NCI-H1436 (cell line): ENCODE measurements around the gene SOBP.
"Not testable (repeated sequence)": the region's sequence is repeated elsewhere in the genome, so short reads cannot be mapped to it uniquely, and the experiment has no call there.

ENCODE experiments used
- DNase-seq: peaks from one replicate; lab custom pipeline; 2025; lab: John Stamatoyannopoulos, UW

Gene SOBP

DNA sequence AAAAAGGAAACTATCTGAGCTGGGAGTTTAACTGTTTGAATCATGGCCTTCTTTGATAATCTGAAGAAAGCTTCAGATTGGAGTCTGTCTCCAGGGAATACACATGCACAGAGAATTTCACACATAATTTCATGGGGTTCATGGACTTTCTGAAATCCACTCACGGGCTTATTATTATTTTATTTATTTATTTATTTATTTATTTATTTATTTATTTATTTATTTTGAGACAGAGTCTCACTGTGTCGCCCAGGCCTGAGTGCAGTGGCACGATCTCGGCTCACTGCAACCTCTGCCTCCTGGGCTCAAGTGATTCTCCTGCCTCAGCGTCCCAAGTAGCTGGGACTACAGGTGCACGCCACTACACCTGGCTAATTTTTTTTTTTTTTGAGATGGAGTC lies 63.2 kb downstream of the SOBP start:
- DNase-seq: not testable (repeated sequence)

DNA sequence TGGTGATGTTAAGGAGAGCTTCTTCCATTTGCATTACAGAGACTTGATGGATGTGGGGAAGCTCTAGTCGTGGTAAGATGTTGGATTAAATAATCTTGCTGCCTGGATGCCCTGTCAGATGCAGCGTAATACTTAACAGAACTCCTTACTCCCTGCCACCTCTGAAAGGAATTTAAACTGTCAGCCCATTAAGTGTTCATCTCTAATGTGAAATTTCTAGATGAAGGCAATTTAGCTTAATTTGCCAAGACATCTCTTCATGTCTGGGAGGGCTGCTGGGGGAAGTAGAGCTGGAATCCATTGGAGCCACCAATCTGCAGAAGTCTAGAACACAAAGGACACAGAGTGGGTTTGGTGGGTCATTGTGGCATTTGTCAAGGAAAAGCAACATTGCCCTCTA lies 64.4 kb downstream of the SOBP start:
- DNase-seq: no peak

DNA sequence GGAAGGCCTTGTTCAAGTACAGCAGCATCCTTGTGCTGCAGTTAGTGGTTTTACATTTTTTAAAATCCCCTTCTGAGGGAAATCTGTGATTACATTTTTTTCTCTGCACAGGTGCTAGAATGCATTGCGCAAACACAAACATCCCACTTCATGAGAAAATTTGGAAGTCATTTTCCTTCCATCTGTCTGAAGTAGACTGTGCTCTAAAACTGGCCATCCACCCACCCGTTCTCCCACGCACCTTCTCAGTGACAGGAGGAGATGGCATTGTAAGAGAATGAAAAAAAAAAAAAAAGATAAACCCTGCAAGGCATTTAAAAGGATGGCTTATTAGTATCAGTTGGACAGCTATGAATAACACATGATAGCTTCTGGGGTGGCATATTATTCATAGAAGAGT lies 65.0 kb downstream of the SOBP start:
- DNase-seq: no peak

DNA sequence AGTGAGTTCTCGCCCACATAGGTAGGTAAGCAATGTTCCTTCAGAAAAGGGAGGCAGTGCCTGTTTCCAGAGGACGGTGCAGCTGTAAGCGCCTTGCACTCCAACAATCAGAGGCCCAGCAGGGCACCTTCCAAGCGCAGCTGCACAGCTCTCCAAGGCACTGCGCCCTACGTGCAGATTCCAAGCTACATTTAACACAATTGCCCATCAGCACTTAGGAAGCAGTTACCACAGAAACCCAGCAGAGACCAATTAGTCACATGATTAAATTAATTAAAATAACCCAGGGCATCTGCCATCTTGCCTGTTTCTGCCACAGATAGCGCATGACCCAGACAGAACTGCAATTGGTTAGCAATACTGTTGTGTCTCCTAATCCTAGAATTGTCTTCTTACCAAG lies 65.5 kb downstream of the SOBP start:
- DNase-seq: peak; percentile 64

DNA sequence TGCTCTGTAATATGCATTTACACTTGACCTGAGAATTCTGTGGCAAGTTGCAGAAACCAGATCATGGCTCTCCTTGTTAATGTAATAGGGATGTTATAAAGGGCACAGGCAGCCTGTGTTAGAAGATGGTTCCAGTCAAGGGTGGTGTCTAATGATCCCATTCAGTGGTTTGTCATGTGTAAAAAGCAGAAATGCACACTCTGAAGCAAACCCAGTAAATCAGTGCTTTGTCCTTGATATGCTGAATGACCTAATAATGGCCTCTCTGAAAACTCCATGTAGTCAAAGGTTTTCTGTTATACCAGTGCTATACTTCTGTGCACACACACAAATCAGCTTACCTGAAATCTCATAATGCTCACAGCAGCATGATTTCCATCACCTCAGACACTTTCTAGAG lies 66.2 kb downstream of the SOBP start:
- no peak for DNase-seq

DNA sequence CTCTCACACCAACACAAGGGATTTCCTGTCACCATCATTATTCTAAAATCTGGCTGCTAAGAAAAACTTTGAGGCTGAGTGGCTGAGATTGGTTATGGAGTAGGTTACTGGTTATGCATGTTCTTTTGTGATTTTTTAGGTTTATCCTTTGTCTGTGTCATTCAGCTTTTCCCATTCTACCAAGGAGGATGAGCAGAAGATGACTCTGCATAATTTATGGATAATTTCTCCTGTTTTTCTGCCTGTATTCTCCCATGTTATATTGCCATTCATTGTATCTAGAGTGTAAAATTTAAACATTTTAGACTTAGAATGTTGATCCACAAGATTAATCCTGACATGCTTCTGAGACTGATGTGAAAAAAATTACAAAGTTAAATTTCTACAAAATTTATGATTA lies 67.8 kb downstream of the SOBP start:
- DNase-seq: no peak

DNA sequence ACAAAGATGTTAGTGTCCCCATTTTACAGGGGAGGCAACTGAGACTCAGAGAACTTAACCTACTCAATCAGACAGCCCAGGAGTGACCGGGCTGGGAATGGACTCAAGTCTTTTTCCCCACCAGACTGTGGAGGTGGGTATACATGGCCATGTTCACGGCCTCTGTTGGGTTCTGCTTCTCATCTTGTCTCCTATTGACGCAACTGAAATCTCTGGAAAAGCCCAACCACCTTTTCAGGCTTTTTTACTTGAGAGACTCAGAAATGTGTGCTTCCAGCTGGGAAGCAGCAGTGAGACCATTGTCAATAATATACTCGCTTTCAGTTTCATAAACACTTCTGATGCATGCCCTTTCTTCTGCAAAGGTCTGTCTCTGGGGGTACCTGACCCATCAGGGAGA lies 70.7 kb downstream of the SOBP start:
- no peak for DNase-seq

DNA sequence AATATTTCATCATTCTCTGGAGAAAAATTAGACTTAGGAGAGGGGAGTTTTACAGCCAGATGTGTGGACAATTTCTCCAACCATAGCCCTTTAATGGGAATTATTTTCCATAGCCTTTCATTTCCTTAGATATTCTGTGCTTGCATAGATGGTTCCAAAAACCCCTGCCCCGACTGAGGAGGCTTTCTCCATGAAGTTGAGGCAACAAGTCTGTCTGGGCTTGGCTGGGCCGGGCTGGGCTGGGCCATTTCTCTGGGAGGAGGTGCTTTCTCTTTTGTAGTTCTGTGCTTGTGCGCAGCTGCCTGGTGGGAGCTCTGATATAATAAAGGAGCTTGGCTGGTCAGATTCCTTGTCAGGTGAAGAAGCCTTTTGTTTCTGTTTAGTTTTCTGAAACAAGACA lies 71.4 kb downstream of the SOBP start:
- DNase-seq: no peak

DNA sequence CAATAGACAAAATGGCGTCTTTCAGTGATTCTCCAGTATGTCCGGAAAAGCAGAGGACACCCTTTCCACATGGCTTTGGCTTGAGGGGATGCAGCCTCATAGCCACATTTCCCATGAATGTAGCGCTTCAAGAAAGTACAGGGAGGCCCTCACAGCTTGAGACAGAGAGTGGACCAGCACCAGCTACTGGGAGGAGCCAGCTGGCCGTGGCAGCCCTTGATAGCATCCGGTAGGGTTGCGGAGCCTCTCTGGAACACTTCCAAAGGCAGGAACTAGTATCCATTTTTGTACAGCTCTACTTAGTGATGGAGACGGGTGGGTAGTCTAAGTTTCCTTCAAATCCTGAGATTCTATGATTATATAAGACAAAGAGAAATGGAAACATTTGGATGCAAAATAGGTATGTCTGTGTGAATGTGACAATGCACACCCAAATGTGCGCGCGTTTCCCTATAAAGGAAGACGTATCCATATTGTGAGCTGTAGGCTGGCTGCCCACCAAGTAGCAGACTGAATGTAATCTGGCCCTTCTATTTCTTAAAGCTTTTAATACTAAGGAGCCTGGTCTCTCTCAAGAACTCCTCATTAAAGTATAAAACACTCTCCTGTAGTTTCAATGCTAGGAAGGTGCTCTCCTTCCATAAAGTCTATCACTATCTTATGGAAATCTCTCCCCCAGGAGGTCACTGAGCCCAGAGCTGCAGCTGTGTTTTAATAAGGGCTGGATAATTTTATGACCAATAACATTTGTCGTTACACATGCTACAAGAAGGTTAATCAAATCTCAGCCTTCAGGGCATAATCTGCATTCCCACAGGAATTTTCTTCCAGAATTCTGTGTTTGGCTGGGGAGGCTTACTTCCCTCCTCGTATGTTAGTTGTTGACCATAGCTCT lies 74.0 kb downstream of the SOBP start:
- no peak for DNase-seq

DNA sequence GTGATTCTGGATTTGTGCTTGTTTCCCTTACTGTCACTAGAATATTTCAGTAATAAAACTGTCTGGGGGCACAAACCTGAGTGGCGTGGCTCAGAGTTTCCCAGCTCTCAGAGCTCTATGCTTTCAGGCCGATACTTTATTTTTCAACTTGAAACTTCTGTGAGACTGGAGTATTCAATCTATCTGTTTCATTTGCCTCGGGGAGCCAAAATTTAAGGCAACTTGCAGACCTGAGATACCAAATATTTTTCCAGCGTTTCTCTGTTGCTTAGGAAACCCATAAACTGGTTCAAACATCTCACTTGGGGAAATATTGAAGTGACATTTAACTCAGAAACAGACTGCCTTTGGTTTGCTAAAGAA lies 74.7 kb downstream of the SOBP start:
- no peak for DNase-seq

DNA sequence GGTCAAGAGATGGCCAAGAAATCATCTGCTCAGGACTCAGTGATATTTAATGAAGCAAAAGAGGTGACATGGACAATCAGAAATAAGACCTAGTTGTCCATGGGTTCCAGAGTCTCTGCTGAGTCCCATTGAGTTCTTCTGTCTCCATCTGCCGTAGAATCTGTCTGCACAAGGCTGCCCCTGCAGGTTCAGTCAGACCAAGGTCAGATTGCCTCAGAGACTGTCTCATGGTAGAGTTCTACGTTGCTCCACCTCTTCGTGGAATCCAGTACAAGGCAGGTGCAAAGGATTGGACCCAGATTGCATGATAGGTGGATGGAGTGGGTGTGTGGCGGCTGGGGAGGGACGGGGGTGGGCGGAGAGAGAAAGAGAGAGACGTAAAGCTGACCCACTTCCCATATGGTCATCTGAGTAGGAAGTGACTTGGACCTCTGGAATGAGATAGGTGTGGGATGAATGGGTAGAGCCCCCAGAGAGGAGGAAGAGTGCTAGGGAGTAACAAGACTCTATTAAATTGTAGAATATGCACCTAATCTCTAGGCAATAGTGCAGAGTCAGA lies 75.3 kb downstream of the SOBP start:
- no peak for DNase-seq

DNA sequence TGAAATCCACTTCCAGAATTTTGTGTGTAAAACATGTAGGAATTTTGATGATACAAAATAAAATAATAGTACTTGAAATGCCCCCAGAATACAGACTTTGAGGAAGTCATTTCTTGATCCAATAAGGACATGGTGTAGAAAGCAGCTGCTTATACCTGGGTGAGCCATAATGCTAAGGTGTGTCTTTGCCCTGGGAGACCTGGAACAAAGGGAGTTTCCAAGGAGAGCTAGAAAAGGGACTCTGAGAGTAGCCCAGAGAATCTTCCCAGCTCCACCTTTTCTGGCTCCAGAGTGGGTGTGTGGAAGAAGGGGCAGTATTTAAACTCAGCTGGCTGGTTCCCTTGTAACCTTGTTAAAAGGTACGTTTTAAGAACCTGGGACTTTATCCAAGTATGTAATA lies 77.7 kb downstream of the SOBP start:
- DNase-seq: no peak

DNA sequence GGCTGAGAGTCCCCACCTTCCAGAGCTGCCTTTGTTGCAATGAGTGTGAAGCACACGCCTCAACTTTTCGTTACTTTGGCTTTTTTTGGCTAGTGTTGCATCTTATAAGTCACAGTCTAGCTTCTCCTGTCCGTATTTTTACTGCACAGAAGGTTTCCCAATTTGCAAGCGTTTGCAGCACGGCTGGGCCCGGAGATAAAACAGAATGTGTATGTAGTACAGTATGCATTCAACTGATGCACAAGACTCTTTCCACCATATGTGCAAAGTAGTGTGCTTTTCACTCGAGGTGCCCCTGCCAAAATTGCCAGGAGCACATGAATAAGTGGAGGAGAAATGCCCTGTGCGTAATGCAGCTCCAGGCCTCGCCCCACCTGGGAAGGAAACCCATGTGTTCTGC lies 79.6 kb downstream of the SOBP start:
- DNase-seq: no peak

DNA sequence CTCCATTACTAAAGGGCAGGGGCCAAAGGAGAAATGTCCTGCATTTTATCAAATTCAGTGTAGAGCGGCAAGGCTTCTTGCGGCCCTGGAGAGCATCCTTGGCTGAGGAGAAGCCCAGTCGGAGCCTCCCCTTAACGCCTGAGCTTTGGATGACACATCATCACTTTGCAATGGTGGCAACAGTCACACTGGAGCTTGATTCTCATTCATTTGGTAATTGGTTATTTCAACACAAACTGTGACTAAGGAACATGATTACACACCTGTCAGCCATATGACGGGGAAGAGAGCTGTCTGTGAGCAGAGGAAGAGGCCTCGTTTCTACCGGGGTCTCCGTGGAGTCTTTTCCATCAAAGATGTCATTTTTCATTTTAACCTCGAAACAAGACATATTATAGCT lies 81.4 kb downstream of the SOBP start:
- DNase-seq: no peak

DNA sequence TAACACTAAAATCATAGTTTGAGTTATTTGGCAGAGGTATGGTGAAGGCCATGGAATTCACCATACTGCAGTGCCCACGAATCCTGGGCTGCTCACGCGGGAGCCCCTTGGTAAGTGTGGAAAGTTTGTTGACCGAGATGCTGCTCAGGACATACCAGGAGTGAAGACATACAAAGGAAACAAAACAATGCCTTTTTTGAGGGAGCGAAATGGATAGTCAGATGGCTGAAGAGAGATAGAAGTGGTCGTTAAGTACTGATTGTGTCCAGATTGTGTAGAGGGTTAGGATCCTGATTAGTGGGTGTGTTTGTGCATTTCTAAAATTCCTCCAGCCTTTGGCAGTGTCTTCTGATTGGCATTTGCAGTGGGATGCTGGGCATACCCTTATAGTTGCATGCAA lies 83.0 kb downstream of the SOBP start:
- DNase-seq: no peak

DNA sequence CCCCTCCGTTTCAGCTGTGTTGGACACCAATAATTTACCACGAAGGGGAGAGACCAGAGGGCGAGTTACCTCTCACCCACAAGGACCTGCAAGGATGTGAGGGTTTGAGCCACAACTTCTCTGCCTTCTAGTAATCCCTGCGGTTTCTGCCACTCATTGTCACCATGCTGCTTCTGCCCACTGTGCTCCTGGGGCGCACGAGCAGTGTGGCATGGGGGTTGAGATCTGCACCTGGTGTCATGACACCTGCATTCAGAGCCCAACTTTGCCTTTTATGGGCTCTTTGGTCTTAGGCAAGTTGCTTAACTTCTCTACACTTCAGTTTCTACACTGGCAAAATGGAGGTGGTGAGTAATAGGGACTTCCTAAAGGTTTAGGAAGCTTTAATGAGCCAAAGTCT lies 84.9 kb downstream of the SOBP start:
- no peak for DNase-seq

DNA sequence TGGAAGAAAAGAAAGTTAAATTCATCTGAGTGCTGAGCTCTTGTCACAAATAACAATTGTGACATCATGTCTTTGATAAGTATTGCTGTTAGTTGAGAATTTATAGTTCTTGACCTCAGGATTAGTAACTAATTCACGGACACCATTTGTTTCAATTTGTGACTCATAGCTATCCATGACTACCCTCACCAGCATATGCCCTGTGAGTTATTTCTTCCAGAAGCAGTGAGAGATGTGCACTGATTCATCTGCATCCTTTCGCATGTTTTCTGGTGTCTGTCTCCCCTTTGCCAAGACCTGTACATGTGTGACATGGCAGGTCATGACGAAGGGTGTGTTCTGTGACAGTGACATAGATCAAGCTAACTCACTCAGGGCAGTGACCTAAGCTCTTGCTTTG lies 86.9 kb downstream of the SOBP start:
- no peak for DNase-seq

DNA sequence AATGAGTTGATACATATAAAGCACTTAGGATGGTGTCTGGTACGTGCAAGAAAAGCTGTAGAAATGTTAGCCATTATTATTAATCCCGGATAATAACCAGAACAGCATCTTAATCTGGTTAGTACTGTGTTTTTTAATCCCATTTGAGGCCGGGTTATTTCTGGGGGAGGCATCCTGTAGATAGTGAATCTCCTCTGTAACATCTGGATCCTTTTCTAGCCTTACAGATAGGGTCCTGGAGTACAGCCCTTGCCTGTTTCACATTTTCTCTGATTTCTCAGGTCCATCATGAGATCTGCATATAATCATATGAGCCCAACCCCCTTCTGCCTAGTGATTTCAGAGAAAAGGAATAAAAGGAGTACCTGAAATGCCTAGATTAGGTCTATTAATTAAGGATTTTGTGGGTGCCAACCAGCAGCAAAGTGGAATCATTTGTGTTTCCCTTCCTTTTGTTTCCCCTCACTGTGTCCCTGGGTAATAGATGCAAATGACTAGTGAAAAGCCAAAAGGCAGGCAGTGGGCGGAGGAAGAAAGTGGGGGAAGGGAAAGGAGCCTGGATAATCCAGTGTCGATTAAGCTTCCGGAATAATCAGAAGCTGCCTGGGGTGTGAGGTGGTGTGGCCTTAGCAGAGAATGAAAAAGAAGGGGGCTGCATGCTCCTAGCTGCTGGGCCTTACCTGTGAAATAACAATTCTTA lies 88.9 kb downstream of the SOBP start:
- DNase-seq: no peak

DNA sequence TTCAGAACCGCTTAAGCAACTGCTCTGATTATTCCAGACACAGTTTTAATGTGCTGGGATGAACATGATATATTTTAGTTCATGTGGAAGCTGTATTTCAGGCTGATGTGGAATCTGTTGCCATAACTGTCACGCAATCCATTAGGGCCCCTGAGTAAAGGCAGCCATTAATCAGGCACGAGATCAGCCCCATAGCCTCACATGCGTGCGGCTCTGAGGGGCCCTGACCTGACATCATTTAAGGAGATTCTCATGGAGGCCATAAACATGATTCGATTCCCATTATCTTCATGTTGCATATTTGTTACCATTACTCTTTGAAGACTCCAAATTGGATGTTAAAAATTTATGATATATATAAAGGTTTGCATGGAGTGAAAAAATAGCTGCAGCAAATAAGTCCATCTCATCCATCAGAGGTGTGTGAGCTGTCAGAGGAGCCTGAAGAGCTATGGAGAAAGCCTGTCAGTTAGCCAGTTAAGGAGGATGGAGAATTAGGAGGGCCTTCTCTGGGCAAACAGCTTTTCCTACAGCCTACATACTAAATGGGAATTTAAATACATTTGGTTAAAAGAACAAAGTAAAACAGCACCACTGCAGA lies 89.6 kb downstream of the SOBP start:
- DNase-seq: no peak

DNA sequence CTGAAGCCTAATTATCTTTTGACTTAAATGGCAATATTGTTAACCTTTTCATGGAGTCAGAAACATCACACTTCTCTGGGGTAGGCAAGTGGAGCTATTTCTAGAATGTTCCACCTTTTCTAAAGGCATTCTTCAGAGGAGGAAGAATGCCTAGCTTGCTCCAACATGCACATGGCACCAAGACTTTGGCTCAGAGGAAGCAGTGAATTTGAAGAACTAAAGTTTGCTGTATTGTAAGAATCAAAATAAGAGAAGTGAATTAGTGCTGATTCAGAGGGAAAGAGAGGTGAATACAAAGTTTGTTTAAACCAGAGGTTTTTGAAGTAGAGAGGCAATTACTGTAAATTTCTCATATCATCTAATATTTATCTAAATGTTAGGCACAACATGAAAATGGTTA lies 92.2 kb downstream of the SOBP start:
- no peak for DNase-seq

DNA sequence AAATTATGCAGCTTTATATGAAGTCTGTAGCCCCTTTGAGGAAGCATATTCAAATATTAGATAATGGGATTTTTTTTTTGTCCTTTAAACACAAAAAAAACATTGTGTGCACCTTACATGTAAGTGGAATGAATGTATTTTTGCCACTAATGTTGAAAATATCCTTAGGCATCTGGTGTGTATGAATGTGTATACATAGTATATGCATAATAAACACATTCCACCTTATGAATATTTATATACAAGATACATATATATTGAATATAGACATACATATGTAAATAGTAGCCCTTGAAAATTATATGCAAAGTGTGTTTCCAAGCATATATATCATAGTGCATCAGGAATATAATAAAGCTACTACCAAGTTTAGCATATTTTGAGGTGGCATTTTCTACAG lies 94.8 kb downstream of the SOBP start:
- DNase-seq: no peak

DNA sequence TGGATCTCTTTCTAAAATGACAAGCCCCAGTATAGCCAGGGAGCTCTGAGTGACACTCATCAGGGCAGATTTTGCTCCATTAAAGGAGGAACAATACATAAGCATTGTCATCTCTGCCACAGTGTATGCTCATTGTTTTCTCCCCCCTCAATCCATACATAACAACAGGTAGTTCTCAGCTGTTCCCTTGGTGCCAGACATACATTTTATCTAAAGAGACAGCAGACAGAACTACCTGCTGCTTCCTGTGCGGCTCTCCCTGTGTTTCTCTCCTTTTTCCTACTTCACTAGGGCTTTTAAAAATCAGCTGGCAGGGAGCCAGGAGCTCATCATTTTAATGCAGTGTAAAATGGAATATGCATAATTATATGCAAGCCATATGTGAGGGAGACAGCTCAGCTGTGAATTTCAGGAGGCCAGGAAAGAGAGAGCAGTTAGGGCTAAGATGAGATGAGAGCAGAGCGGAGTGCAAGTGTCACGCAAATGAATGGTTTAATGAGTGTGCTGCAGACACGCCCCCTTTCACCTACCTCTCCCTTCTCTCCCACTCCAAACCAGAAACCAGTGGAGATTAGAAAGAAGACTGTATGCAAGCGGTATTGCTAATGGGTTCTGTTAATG lies 96.0 kb downstream of the SOBP start:
- peak; percentile 53 for DNase-seq

DNA sequence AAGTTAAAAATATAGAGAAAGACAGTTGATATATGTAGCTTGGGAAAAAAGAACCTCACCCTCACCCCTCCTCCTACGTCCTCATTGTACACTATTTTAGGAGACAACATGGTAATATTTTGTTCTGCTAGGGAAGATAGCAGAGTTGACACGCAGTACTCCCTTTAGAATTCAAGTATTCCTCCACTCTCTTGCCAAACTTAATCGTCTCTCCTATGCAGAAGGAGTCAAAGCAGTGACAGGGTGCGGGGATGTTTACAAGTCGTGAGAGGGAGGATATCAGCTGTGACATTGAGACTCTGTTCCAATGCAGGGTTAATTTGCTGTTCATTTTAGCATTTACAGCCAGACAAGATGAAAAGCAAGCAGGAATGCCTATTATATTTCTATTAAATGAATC lies 97.5 kb downstream of the SOBP start:
- DNase-seq: no peak
